HG03571 (cell line): ENCODE measurements around the gene MED13.
"Not testable (repeated sequence)": the region's sequence is repeated elsewhere in the genome, so short reads cannot be mapped to it uniquely, and the experiment has no call there.

ENCODE experiments used
- ATAC-seq: cut with Tn5 transposase; IDR thresholded peaks from one replicate; pipeline ENCODE4 v1.9.1; 2021; ENCODE audit not compliant: unreplicated experiment

MED13 gene

DNA sequence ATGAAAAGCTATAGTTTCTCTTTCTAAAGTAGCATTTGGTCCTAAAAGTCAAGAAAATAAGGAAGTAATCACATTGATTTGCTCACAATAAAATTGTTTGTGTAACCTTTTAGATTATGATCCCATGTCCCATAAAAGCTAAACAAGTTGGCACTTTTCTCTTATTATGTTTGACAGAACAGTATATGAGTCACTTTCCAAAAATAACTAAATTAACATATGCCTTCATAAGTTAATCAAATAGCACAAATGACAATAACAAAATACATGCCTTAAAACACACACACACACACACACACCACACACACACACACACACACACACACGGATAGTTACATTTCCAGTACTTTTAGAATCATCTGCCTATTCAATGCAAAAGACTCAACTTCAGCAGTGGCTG lies 2.8 kb downstream of the MED13 start:
- ATAC-seq, result no peak

DNA sequence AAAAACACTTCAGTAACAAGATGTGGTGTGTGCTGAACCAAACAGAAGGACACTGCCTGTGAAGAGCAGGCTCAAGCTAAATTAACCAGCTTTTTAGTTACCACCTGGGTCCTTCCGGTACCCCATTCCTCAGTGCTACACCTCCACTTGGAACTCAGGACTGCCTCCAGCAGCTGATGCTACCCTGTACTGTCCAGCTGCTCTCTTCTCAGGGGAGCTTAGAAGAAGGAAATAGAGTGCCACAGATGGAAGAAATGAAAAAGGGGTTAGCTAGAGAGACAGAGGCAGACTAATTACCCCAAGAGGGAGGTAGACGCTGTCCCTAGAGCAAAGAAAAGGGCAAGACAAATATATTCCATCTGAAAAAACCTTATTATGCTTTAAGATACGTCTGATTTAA lies 5.7 kb downstream of the MED13 start:
- ATAC-seq, result no peak

DNA sequence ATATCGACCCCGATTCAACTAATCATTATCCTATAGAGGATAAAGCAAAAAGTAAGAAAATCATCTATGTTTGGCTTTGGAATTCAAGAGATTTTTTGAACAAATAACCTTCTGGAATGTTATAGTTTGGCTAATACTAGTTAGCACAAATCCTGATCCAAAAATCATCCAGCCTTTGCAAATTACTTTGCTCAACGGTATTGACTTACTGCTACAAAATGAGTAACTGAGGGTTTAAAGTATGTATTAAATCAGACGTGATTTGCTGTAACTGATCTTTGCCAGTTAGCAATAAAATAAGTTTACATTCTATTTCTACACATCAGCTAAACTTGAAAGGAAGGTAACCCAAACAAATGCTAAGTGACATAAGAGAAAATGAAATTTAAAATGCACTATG lies 6.5 kb downstream of the MED13 start:
- no peak for ATAC-seq

DNA sequence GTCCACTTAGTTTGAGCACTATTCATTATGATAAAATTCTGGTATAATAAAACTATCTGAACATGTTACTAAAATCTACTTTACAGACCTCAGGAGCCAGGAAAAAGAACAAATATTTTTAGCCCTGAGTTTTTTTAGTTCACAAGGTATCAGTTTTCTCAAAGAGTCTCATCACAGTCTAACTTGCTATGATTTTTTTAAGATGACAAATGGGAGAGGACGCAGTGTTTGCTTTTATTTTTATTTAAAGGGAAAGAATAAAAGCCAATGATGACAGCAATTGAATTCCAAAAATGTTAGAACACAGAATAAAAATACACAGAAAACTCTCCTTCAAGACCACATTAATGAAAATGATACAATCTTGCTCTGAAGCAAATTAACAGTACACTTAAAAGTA lies 7.4 kb downstream of the MED13 start:
- no peak for ATAC-seq

DNA sequence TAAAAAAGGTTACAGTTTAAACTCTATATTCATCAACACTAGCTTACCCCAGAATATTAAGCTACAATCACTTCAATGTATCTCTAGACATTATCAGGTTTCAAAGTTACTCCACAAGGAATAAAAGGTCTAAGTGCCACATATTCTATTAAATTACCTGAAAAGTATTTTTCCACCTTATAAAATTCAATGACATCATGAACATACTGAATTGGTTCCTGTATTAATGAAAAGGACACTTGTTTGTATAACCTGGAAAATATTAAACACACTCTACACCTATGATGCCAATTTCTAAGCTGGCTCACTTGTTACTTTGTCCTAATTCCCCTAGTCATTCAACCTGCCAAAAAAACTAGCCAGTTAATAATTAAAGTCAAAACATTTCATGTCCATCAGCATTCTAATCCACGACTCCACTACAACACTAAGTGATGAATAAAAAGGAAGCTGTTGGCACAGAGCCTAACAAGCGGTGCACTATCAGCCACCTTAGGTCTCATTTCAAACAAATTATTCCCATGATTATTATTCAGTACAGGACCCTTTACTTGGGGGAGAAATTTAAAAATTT lies 12.2 kb downstream of the MED13 start:
- ATAC-seq, result no peak

DNA sequence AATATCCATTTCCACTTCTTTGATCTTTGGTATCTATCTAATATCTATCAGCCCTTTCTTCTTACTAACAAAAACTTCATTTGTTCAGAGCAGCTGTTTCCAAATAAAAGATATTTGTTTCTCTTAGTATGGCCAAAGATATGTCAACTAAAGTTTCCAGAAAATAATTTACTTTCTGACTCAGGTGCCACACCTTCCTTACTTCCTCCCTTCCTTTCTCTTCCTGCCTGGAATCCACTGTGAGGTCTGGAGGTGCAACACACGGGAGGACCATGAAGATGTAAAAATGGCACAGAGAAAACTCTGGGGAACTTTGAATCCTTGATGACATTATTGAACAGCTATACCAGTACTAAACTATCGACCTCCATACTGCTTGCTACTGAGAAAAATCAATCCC lies 14.0 kb downstream of the MED13 start:
- no peak for ATAC-seq

DNA sequence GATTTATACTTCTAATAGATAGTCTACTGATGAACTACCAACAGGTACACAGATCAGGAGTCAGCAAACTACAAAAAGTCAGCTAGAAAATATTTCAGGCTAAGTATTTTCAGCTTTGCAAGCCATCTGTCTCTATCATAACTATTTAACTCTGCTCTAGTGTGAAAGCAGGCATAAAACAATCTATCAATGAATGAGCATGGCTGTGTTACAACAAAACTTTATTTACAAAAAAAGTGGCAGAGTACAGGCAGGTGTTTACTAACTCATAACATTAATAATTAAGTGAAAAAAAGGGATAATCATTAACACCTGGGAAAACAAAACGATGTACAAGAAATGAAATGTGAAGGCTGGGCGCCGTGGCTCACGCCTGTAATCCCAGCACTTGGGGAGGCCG lies 15.8 kb downstream of the MED13 start:
- ATAC-seq, result no peak

DNA sequence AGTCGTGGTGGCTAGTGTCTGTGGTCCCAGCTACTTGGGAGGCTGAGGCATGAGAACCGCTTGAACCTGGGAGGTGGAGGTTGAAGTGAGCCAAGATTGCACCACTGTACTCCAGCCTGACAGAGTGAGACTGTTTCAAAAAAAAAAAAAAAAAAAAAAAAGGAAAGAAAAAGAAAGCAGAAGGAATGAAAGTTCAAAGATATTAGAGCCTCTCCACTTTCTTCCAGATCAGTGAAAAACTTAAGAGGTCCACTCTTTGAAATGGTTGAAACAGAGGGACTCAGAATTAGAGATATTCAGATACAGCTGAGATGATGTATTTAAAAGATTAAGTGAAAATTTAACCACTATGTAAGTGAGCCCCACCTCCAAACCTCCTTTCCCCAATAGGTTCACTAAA lies 16.8 kb downstream of the MED13 start:
- ATAC-seq, result no peak

DNA sequence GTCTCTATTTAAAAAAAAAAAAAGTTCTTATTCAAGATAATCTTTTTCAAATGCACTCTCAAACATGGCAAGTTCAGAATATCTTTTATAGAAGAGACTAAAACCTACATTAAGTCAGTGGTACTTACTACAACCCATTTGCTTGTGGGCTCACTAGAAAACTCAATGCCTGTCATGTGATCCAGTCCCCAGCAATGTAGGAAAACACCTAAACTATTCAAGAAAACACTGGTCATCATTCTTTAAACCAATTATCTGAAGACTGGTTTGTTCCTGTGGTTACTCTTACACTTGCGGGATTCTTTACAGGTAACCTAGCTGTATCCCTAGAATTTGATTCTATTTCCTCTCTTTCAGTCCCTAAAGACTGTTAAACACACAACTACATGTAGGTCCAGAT lies 19.6 kb downstream of the MED13 start:
- no peak for ATAC-seq

DNA sequence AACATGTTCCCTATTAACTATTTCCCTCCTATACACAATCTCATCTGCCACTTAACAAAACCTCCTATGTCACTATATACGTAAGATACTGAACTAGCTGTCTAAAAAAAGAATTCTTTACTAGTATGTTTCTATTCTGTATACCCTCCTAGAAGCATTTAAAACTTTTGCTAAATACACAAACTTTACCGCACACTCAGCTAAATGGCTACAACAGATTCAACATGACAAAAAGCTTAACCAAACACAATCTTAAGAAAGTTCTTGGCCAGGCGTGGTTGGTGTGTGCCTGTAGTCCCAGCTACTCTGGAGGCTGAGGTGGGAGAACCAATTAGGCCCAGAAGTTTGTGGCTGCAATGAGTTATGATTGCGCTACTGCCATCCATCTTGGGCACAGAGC lies 20.0 kb downstream of the MED13 start:
- ATAC-seq, result no peak

DNA sequence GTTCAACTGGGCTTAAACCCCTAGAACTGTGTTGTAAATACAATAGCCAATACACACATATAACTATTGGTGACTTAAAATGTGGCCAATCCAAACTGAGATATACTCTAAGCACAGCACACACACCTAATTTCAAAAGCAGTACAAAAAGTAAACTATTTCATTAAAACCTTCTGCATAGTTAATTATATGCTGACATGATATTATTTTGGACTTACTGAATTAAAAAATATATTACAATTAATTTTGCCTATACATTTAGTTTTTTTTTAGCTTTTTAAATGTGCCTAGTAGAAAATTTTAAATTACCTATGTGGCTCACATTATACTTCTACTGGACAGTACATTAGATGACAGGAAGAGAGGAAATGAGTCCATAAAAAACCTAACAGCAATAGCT lies 21.5 kb downstream of the MED13 start:
- no peak for ATAC-seq

DNA sequence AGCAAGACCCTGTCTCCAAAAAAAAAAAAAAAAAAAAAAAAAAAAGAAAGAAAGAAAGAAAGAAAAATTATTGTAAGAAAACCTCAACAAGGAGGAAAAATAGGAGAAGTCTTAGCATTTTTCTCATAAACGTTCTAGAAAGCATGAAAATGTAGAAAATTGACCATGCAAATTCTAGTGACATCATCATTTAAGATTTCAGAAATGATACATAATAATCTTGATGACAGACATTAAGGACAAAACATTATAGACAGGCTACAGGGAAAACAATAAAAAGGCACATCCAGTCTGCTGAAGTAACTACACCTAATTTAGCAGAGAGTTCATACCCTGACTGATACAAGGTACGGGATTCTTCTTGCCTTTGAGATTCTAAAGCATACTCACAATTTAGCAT lies 21.9 kb downstream of the MED13 start:
- ATAC-seq, result no peak

DNA sequence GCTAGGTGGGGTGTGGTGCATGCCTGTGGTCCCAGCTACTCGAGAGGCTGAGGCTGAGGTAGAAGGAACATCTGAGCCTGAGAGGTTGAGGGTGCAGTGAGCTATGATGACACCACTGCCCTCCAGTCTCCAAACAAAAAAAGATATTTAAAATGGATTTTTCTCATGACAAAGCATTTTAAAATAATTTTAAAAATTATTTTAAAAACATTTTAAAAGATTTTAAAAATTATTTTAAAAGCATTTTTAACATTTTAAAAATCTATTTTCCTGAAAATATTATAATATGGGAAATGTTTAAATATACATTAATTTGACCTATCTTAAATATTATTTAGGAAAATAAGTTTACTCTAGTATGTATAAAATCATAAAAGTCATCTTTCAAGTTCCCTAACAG lies 26.8 kb downstream of the MED13 start:
- no peak for ATAC-seq

DNA sequence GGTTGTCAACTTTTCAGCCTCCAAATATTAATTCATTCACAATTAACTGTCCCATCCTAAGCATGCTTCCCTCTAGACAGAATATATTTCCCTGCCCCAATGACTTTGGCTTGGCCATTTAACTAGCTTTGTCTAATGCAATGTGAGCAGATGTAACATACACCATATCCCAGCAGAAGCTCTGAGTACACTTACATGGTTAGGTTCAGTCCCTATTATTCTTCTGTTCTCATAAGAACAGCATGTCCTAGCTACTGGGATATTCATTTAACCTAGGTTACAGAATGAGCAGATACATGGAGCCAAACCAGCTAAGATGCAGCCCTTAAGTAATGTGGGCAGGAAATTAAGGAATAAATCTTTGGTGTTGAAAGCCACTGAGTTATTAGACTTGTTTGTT lies 31.8 kb downstream of the MED13 start:
- ATAC-seq, result no peak

DNA sequence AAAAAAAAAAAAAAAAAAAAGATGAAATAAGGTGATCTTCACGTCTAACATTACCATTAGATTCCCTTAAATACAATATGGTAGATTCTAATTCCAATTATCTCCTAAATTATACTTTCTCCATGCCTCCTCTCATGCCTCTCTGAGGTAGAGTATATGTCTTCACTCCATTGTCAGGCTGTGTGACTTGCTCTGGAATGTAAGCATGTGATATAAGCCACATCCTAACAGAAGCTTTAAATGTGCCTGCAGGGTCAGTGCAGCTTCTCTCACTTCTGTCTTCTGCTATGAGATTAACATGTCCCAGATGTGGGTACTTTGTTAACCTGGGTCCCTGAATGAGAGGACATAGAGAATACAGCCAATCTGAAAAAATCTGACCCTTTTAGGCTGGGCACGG lies 32.6 kb downstream of the MED13 start:
- ATAC-seq, result no peak

DNA sequence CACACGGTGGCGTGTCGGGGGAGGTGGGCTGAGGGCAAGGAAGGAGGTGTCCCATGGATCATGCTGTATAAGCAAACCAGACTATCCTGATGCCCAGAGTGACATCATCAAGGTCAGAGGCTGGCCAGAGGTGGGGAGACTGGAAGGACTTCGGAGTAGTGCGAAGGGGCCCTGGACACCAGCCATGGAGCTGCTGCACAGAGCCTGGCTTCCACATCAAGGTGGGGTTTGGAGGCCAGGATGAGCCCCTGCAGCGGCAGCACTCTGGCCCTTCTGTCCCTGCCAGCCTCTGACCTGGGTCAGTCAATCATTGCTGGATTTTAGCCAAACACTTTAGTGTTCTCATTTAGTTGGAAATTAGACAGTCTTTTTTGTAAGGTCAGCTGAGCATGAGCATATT lies 34.8 kb downstream of the MED13 start:
- no peak for ATAC-seq

DNA sequence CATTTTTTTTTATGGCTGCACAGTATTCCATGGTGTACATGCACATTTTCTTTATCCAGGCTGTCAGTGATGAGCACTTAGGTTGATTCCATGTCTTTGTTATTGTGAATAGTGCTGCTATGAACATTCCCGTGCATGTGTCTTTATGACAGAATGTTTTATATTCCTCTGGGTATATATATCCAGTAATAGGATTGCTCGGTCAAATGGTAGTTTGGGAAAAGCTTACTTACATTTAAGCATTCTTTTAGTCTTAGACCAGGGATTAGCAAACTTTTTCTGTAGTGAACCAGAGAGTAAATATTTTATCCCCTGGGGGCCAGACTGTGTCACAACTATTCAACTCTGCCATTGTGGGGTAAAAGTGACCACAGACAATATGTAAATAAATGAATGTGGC lies 40.2 kb downstream of the MED13 start:
- ATAC-seq, result no peak

DNA sequence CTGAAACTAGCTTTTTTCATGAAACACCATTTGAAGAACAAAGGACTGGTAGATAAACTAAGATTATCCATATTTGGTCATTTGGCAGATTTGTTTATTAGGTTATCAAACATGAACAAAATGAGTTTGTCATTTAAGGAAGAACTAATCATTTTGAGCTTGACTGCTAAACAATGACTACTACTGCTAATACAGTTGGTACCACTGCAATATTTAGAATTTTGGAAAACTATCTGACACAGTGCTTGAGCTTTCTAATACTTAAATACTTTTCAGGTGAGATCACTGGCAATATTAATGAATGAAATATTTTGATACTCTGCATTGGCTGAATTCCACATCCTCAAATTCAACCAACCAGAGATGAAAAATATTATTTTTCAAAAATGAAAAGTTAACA lies 47.2 kb downstream of the MED13 start:
- ATAC-seq, result no peak

DNA sequence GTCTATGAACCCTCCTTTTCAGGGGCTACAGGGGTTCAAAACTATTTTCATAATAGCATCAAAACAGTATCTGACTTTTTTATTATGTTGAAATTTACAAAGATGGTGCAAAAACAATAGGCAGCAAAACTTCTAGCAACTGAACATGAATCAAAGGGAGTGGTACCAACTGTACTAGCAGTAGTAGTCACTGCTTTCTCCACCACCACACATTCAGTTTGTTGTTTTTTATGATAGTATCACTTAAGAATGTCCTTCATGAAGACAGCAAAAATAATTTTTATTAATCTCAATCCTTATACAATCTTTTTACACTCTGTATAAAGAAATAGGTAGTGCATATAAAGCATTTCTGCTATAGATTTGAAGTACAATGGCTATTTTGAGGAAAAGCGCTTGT lies 47.6 kb downstream of the MED13 start:
- ATAC-seq, result no peak

DNA sequence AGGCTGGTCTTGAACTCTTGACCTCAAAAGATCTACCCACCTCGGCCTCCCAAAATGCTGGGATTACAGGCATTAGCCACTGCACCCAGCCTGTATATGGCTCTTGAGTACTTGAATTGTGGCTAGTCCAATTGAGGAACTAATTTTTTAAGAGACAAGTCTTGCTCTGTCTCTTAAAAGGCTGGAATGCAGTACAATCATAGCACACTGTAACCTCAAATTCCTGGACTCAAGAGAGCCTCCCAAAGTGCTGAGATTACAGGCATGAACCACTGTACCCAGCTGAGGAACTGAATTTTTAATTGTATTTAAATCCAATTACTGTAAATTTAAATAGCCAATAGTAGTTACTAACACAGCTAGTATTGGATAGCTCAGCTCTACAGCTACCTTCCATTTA lies 50.6 kb downstream of the MED13 start:
- no peak for ATAC-seq

DNA sequence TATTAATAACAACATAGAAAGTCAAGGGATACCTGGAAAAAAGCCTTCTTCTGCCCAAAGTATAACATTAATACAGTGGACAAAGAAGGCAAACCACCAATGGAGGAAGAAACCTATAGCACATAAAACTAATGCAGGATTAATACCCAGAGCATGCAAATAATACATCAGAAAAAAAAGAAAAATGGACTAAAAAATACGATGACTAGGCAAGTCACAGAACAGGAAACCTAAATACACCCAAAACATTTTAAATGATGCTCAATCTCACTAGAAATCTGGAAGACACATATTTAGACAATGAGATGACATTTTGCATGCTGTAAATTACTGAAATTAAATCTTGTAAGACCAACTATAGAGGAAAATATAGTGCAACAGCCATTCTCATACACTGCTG lies 55.9 kb downstream of the MED13 start:
- ATAC-seq, result no peak

DNA sequence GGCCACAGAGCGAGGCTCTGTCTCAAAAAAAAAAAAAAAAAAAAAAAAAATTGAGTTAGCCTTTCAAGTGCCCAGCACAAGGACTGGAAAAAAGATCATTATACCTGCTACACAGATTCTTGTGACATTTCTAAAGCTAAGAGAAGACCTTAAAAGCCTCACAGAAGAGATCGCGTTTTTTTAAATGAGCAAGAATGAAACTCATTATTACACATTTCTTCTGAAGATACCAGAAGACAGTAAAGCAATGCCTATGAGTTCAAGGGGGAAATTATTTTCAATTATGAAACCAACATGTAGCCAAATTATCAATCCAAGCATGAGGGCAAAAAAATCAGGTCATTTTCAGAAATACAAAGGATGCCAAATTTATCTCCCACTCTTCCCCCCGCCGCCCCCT lies 56.8 kb downstream of the MED13 start:
- ATAC-seq, result no peak

DNA sequence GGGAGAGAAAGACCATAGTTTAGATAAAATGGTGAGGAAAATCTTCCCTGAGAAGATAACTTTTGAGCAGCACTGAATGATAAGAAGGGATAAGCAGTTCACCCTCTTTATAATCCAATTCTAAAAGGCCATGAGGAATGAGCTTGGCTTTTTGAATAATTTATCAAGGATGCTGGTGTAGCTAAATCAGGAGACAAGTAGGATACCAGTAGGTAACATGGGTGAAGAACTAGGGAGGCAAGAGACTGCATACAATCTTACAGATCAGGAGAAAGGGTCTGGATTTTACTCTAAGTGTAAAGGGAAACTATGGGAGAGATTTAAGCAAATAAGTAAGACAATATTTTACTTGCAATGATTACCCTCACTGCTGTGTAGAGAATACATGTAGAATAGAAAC lies 60.7 kb downstream of the MED13 start:
- ATAC-seq, result no peak

DNA sequence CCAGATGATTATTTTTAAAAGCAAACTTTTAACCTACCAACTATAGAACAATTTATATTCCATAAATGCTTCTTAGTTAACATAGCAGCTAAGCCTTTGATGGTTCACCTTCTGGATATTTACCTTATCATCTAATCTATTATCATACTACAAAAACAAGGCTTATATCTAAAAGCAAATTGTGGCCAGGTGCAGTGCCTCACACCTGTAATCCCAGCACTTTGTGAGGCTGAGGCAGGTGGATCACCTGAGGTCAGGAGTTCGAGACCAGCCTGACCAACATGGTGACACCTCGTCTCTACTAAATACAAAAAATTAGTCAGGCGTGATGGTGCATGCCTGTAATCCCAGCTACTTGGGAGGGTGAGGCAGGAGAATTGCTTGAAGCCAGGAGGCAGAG lies 61.9 kb downstream of the MED13 start:
- ATAC-seq, result not testable (repeated sequence)
